NCI-H82 treated with DMSO at 0.1 percent for 48 hours (cell line): ENCODE measurements around the gene C3orf52.

ENCODE experiments used
- DNase-seq: peaks from one replicate; lab custom pipeline; 2025; ENCODE audit not compliant: unreplicated experiment; lab: John Stamatoyannopoulos, UW

Gene C3orf52

GRCh38 chr3:112134335-112135124 is 48.3 kb downstream of the C3orf52 start:
- DNase-seq = no peak

DNA sequence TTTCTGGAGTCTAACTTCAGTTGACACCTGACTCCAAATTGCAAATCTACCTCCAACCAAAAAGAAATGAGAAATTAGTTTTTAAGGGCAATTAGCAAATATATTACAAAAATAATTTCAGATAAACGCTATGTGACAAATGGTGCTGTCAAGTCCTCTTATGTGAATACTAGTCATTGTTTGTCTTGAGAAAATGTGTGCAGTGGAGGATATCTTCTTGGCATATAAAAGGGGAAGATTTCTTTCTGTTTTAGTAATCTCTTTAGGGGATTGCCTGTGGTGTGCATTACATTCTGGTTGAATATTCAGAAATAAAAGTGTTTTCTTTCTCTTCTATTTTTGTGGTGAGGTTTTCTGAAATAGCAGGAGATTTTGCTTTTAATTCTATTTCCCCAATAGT is 49.9 kb downstream of the C3orf52 start:
- DNase-seq = no peak

- peak; percentile 48 for DNase-seq
Measured at GRCh38 chr3:112136959-112137693, 50.9 kb downstream of the C3orf52 start.

DNA sequence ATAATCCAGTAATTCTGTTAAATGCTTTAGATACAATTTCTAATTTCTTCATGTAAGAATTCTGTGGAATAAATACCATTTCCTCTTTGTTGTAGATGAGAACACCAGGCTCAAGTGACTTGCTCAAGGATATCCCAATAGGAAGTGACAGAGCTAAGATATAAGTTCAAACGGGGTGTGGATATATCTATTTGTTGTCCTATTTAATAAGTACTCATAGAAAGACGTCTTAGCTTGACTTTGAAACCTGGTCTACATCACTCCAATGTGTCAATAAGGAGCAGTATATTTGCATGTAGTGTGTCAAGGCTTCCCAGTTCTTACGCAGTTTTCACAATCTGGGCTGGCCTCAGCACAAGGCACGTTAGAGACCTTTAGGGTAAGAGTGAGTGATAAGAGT is 51.6 kb downstream of the C3orf52 start:
- no peak for DNase-seq

DNA sequence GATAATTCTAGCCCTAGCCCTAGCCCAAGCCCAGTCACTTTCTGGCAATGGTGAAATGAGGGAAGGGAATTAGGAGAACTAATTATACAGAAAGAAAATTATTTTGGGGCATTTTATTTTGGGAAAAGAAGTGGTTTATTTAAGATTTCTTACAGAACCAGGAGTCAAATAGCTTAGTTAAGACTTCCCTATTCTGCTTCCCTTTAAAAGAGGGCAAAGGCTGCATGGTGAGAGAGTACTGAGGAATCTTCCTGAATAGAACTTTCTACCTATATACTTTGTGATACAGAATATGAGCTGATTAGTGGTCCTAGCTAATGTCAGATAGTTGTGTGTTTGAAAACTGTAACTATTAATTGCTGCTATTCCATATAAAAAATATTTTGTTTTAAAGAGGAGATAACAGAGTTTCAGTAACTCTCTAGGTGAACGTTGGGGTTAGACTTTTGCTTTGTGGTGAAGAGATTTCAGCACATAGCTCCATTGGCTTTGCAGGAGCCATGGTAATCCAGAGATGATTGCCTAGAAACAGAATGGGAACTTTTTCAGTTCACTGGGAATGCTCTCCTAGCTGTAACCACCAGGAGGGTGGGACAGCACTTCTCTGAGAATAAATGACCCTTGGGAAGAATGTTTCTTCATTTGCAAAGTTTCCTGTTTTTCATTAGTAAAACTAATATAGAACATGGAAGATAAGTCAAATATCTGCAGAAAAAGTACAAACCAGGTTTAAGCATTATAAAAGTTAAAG is 52.2 kb downstream of the C3orf52 start:
- no peak for DNase-seq

DNA sequence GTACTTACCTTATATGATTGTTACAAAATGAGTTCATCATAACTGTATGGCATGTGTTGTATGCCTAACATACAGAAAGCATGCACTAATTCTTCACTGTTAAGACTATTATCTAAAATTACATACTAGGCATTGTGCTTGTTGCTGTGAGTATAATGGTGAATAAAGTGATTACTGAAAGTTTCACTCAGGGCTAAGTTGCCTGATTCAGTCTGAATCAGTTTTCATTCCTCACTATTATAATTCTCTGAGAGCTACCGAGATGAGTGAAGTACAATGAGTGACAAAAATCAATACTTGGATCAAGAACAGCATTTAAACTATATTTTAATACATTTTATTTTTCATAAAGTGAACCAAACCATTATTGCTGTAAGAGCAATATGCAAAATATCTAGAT is 54.4 kb downstream of the C3orf52 start:
- DNase-seq = no peak

- DNase-seq = no peak
Measured at GRCh38 chr3:112141293-112141692, 55.1 kb downstream of the C3orf52 start.

DNA sequence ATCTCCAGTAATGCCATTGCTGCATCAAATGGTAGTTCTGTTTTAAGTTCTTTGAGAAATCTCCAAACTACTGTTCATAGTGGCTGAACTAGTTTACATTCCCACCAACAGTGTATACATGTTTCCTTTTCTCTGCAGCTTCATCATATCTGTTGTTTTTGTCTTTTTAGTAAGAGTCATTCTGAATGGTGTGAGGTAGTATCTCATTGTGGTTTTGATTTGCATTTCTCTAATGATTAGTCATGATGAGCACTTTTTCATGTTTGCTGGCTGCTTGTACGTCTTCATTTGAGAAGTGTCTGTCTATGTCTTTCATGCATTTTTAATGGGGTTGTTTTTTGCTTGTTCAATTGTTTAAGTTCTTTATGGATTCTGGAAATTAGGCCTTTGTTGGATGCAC is 57.1 kb downstream of the C3orf52 start:
- DNase-seq = no peak

- DNase-seq = no peak
Measured at GRCh38 chr3:112143689-112144088, 57.5 kb downstream of the C3orf52 start.

- DNase-seq = no peak
Measured at GRCh38 chr3:112149136-112149535, 62.9 kb downstream of the C3orf52 start.

GRCh38 chr3:112167758-112168157 is 81.6 kb downstream of the C3orf52 start:
- DNase-seq = no peak
